Neural progenitor cell (in vitro differentiated cells): Measurements from ENCODE around the gene ANK3.

Source experiments
- EZH2 ChIP-seq: fragments of 200-600 bp; sonication (generic); IDR thresholded peaks from 2 replicates; pipeline ENCODE4 v1.6.1; 2017; ENCODE audit warnings: antibody characterized with exemption, mild to moderate bottlenecking, moderate library complexity
- TF ChIP-seq, protein P1 (sequence below): fragments of 200-600 bp; sonication (generic); IDR thresholded peaks from 2 replicates; pipeline ENCODE4 v1.5.1; 2017; ENCODE audit warnings: antibody characterized with exemption, mild to moderate bottlenecking

DNA sequence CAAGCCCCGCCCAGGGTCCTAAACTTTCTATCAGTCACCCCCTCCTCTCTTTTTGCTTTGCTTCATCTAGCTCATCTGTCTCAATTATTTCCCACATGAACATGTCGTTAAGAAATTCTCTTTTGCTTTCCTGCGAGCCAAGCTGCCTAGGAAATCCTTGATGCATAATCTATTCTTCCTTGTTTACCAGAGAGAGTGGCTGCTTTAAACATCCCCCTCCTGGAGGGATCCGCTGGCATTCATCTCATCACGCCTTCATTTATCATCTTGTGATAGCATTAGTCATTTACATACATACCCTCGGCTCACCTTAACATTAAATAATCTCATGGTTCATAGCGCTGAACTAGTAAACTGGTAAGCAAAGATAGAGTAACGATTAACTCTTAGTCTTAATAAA, 96.7 kb downstream of the ANK3 start:
- TF ChIP-seq, protein P1, sequence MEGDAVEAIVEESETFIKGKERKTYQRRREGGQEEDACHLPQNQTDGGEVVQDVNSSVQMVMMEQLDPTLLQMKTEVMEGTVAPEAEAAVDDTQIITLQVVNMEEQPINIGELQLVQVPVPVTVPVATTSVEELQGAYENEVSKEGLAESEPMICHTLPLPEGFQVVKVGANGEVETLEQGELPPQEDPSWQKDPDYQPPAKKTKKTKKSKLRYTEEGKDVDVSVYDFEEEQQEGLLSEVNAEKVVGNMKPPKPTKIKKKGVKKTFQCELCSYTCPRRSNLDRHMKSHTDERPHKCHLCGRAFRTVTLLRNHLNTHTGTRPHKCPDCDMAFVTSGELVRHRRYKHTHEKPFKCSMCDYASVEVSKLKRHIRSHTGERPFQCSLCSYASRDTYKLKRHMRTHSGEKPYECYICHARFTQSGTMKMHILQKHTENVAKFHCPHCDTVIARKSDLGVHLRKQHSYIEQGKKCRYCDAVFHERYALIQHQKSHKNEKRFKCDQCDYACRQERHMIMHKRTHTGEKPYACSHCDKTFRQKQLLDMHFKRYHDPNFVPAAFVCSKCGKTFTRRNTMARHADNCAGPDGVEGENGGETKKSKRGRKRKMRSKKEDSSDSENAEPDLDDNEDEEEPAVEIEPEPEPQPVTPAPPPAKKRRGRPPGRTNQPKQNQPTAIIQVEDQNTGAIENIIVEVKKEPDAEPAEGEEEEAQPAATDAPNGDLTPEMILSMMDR = no peak
- no peak for TF ChIP-seq EZH2
